H7 (cell line): ENCODE data around the gene ANKS1B. TPM values are rescaled to one million over a fixed set of nuclear protein-coding genes. Genes with fewer than 3 reads are reported as not detected.
A peak's percentile ranks its signal among the peaks of the same experiment; 100 is the strongest.
"Not testable (repeated sequence)": the region's sequence is repeated elsewhere in the genome, so short reads cannot be mapped to it uniquely, and the experiment has no call there.

Experiments
- DNase-seq: peaks from one replicate; pipeline ENCODE4 v3.0.0; 2012
- H3K27me3 ChIP-seq: 2 replicates; pipeline ENCODE4 v1.6.0; 2011; ENCODE audit warnings: mild to moderate bottlenecking, low read length; ENCODE audit not compliant: control insufficient read depth, insufficient read depth
- H3K36me3 ChIP-seq: replicated peaks from 2 replicates; pipeline ENCODE4 v1.5.1; 2011; ENCODE audit warnings: low read length; ENCODE audit not compliant: control insufficient read depth, insufficient read depth
- H3K4me3 ChIP-seq: 2 replicates; pipeline ENCODE4 v1.5.1; 2011; ENCODE audit warnings: low read depth, mild to moderate bottlenecking, control low read depth, low read length, moderate library complexity; ENCODE audit not compliant: insufficient read depth
- total RNA-seq: library from RNA; depleted of rRNA; stranded (reverse); fragments of >200 nt; shearing (Covaris generic); gene quantifications from 2 replicates; pipeline ENCODE4 v1.2.3, GENCODE V29; 2014; rRNA removed

The ANKS1B gene
- total RNA-seq = 3.4 and 3.5 TPM in 2 replicates

DNA sequence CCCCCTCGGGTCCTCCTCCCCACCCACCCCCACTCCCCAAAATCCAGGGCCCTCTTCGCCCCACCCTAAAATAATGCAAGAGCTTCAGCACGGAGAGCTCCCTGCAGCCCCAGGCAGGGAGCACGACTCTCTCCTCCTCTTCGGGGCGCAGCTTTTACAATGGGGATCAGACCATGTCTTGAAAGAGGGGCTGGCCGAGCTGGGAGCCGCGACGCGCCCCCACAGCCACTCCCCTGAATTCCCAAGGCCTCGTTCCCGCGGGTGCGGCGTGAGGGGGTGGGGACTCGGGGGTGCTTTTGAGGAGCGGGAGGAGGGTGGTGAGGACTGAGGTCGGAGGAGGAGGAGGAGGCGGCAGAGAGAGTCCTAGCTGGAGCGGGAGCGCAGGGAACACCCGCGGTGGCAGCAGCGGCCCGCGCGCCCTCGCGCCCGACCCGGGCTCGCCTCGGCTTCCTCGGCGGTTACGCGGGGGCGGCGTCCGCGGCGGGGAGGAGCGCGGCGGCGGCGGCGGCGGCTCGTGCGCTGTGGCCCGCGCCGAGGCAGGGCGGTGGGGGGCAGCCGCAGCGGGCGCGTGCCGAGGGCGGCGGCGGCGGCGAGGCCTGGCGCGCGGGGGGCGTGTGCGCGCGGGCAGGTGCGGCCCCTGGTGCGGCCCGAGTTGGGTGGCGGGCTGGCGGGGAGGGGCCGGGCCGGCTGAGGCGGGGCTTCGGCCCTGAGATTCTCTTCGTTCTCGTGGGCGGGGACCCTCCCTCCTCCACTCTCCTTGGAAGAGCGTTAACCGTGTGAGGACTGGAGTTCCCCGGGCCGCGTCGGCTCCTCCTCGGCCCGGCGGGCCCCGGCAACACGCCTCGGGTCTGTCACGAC is at the start of gene ANKS1B:
Gene ANKS1B, minus strand, starts transcription at position 666 of the 858 bp plus-strand sequence. CDS start 699 bp downstream, outside the sequence.
- Histone ChIP-seq H3K36me3 (no peaks in the 10 kb centered on the region), H3K27me3 (peaks cover 19% of the 10 kb centered on the region), H3K4me3 (peak within 1 kb of the TSS; percentile 64)
- peak; percentile 91 for DNase-seq

DNA sequence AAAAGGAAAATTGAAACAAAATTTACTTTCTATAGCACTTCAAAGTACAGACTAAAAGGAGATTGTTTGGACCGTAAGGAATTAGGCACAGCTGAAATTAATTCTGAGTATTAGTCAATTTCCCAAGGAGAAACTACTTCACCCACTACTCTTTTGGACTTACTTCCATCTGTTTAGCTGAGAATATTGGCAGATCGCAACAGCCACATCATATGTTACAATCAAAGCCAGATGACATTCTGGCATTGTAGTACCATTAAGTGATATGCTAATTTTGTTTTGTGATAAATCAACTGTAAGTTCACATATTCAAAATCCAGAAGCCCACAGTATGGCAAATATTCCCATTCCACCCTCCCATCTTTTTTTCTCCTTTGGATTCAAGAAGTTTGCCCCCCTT is 47.1 kb upstream of the ANKS1B start:
- Histone ChIP-seq H3K27me3 (no peaks in the 10 kb centered on the region), H3K4me3 (no peak overlapping the region), H3K36me3 (no peaks in the 10 kb centered on the region)
- DNase-seq = no peak

GRCh38 chr12:100027671-100028070 is 42.9 kb upstream of the ANKS1B start:
- Histone ChIP-seq H3K4me3 (no peak overlapping the region), H3K36me3 (no peaks in the 10 kb centered on the region), H3K27me3 (no peaks in the 10 kb centered on the region)
- no peak for DNase-seq

DNA sequence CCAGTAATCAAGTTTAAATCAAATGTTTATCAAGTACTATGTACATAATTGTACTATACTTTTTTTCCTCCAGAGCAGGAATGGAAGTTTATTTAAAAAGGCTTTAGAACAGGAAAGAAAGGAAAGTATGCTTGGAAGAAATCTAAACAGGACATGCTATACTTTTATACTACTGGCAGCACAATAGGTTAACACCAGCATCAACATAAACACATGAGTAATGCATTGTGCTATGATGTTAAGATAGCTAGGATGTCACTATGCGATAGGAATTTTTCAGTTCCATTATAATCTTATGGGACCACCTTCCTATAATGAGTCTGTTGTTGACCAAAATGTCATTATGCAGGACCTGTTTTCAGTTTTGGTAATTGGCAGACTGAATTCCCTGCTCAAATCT is 41.5 kb upstream of the ANKS1B start:
- Histone ChIP-seq H3K27me3 (no peaks in the 10 kb centered on the region), H3K4me3 (no peak overlapping the region), H3K36me3 (no peaks in the 10 kb centered on the region)
- no peak for DNase-seq

GRCh38 chr12:100024974-100025555 is 40.3 kb upstream of the ANKS1B start:
- DNase-seq = no peak
- Histone ChIP-seq H3K36me3 (no peaks in the 10 kb centered on the region), H3K27me3 (no peaks in the 10 kb centered on the region), H3K4me3 (no peak overlapping the region)

DNA sequence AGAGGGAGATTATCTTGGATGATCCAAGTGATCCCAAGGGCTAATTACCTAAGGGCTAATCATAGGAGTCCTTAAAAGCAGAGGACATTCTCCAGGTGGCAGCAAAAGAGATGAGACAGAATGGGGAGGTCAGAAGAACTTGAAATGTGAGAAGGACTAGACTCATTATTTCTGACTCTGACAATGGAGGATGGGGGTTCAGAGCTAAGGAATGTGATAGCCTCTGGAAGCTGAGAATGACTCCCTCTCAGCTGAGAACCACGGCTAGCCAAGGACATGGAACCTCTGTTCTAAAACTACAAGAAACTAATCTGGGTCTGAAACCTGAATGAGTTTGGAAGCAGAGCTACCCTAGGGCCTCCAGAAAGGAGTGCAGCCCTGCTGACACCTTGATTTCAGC is 35.6 kb upstream of the ANKS1B start:
- no peak for DNase-seq
- no peaks in the 10 kb centered on the region for H3K36me3 ChIP-seq

GRCh38 chr12:100017056-100017455 is 32.3 kb upstream of the ANKS1B start:
- H3K36me3 ChIP-seq = no peaks in the 10 kb centered on the region
- DNase-seq = no peak
- no peak overlapping the region for H3K4me3 ChIP-seq
- H3K27me3 ChIP-seq = no peaks in the 10 kb centered on the region

More for the DNA sequence above, 35.6 kb upstream of the ANKS1B start:
- H3K27me3 ChIP-seq = no peaks in the 10 kb centered on the region
- H3K4me3 ChIP-seq = no peak overlapping the region

DNA sequence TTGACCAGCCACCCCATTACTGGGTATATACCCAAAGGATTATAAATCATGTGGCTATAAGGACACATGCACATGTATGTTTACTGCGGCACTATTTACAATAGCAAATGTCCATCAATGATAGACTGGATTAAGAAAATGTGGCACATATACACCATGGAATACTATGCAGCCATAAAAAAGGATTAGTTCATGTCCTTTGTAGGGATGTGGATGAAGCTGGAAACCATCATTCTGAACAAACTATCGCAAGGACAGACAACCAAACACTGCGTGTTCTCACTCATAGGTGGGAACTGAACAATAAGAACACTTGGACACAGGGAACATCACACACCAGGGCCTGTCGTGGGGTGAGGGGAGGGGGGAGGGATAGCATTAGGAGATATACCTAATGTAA is 31.6 kb upstream of the ANKS1B start:
- not testable (repeated sequence) for H3K4me3 ChIP-seq

DNA sequence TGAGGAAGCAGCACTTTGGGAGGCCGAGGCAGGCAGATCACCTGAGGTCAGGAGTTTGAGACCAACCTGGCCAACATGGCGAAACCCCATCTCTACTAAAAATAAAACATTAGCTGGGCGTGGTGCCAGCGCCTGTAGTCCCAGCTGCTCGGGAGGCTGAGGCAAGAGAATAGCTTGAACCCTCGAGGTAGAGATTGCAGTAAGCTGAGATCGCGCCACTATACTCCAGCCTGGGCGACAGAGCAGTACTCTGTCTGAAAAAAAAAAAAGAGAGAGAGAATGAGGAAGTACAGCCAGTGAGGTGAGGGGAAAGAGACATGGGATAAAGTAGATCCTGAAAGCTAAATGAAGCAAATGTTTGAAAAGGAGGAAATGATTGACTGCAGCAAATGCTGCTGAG is 21.1 kb upstream of the ANKS1B start:
- not testable (repeated sequence) for H3K4me3 ChIP-seq, H3K36me3 ChIP-seq, DNase-seq, H3K27me3 ChIP-seq

More for the DNA sequence above, 31.6 kb upstream of the ANKS1B start:
- DNase-seq, H3K36me3 ChIP-seq, H3K27me3 ChIP-seq: not testable (repeated sequence)

DNA sequence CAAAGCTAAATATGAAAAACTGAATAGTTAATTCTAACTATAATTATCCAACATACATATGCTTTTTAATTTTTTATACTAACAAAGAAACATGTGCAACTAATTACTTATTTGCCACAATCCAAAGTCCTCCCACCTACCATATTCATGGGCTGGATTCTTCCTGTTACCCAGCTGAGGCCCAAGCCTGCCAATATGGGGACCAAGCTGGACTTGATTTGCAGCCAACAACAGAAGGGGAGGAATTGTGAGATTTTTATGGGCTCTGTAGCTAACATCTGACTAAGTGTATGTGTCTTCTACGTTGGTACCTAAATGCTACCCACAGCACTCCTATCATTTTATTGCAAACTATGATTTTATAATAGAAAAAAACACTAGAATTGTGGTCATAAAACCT is 13.1 kb upstream of the ANKS1B start:
- Histone ChIP-seq H3K4me3 (no peak overlapping the region), H3K27me3 (no peaks in the 10 kb centered on the region), H3K36me3 (no peaks in the 10 kb centered on the region)
- no peak for DNase-seq

GRCh38 chr12:99996095-99996494 is 11.4 kb upstream of the ANKS1B start:
- Histone ChIP-seq H3K36me3 (no peaks in the 10 kb centered on the region), H3K27me3 (no peaks in the 10 kb centered on the region), H3K4me3 (no peak overlapping the region)
- no peak for DNase-seq

GRCh38 chr12:99985631-99986030 is 895 bp upstream of the ANKS1B start:
- no peak for DNase-seq
- Histone ChIP-seq H3K4me3 (no peak overlapping the region), H3K36me3 (no peaks in the 10 kb centered on the region), H3K27me3 (peaks cover 19% of the 10 kb centered on the region)

DNA sequence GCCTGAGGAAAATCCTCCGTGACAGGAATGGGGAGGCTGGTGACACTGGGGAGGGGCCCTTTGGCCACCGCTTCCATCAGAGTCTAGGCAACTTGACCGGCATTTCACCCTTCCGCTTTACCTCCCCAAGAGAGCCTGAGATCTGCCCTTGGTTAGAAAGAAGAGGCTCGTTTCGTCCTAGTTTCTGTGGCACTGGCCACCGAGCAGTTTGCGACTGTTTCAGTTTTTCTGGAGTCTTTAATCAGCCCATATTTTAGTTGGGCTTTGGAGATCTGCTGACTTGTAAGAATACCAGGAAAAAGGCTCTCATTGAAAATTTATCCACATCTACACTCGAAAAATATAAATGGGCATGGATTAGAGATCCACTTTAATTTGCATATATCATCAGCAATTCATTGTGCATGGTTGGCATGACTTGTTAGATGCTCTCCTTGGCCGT is 414 bp upstream of the ANKS1B start:
- Histone ChIP-seq H3K27me3 (peaks cover 19% of the 10 kb centered on the region), H3K4me3 (peak overlapping the region; percentile 64), H3K36me3 (no peaks in the 10 kb centered on the region)
- no peak for DNase-seq

DNA sequence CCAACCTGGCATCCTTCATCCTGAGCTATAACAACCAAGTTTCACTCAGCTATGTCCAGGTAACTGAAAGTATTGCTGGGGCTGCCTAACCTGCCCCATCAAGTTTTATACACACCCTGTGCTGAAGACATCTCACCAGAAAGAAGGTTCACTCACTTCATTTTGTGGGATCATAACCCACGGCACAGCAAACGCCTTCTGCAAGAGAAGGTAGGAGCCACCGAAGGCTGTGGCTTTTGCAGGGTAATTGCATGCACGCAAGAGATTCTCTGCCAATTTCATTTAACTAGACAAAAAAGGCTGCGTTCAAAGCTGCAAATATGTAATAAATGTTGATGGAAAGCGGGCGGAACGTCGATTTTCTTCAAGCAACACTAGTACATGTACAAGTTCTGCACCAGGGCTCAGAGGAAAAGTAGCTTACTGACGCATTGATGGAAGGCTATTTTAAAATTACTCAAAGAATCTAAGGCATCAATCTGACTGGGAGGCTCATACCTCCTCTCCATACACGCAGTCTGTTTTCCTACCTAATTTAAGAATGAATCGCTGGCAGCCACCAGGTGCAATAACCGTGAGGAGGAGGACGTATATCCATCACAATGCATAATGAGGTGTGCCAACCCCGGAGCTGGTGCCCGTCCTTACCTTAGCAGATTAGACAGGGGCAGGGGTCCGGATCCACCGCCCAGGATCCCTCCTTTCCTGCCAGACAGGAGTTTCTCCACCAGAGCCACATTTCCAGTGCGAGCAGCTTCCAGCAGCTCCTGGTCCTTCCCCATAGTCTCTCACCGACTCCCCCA is 1.1 kb downstream of the ANKS1B start:
- peak overlapping the region; percentile 61 for H3K4me3 ChIP-seq
- no peak for DNase-seq
- H3K27me3 ChIP-seq = peaks cover 19% of the 10 kb centered on the region
- no peaks in the 10 kb centered on the region for H3K36me3 ChIP-seq
